Body of pancreas (tissue), 4 donors: ENCODE data around the gene ZSWIM1.

Source experiments
- CTCF ChIP-seq, 7 experiments: fragments of 450-650 bp in 4 of 7; fragments of 200-600 bp in 3 of 7; sonication (generic) in 3 of 7; IDR thresholded peaks; one replicate each; pipeline ENCODE4 v1.5.1; 2016 to 2019; ENCODE audit warnings: antibody characterized with exemption in 7 of 7
- POLR2A ChIP-seq, 3 donors: fragments of 450-650 bp; IDR thresholded peaks; one replicate each; pipeline ENCODE4 v1.6.1; 2016; ENCODE audit warnings: antibody characterized with exemption in 3 of 3, mild to moderate bottlenecking in 2 of 3

GRCh38 chr20:45918779-45919537, 37.9 kb downstream of the ZSWIM1 start:
- no peak for TF ChIP-seq CTCF (IDR thresholded peaks at IDR 0.05)
- no peak for TF ChIP-seq POLR2A (IDR thresholded peaks at IDR 0.05)
